Psoas muscle (tissue), 8 donors: ENCODE results near the gene NOD1. TPM values are rescaled to one million over a fixed set of nuclear protein-coding genes. Genes with fewer than 3 reads are reported as not detected.

Source experiments
- ATAC-seq, 4 donors: fragments of 200-7000 bp; cut with Tn5 transposase; one replicate each; pipeline ENCODE4 v1.9.1; 2020; ENCODE audit warnings: moderate library complexity in 3 of 4, mild to moderate bottlenecking in 2 of 4
- DNase-seq, 2 donors: peaks; one replicate each; pipeline ENCODE4 v3.0.0-alpha.2; 2020
- H3K27ac ChIP-seq: fragments of 200-600 bp; one replicate; pipeline ENCODE4 v1.8.0; 2022
- H3K27me3 ChIP-seq, 3 donors: fragments of 200-600 bp in 1 of 3; one replicate each; pipeline versions ENCODE4 v1.6.1 to v1.8.0; 2013 to 2022; ENCODE audit warnings: low read length in 2 of 3, mild to moderate bottlenecking in 2 of 3, moderate library complexity in 1 of 3; ENCODE audit not compliant: insufficient read depth in 3 of 3
- H3K36me3 ChIP-seq, 2 donors: fragments of 200-600 bp in 1 of 2; one replicate each; pipeline versions ENCODE4 v1.6.1 to v1.8.0; 2013 to 2022; ENCODE audit warnings: low read depth in 1 of 2, mild to moderate bottlenecking in 1 of 2, moderate library complexity in 1 of 2; ENCODE audit not compliant: insufficient read depth in 1 of 2
- H3K4me1 ChIP-seq: fragments of 200-600 bp; one replicate; pipeline ENCODE4 v1.8.0; 2022
- H3K4me3 ChIP-seq: fragments of 200-600 bp; one replicate; pipeline ENCODE4 v1.8.0; 2022; ENCODE audit warnings: mild to moderate bottlenecking
- H3K9me3 ChIP-seq: fragments of 200-600 bp; one replicate; pipeline ENCODE4 v1.8.0; 2022
- WGBS, 3 donors: extraction: QIAGEN DNeasy Blood & Tissue Kit; methylation state at CpG; one replicate each; pipeline versions ENCODE4 v1.1.6 to v1.1.7; 2013; 5-methylcytosine and 5-hydroxymethylcytosine counted together
- intact Hi-C, 2 donors: fragments of 100-400 bp; cut with DNase I; formaldehyde crosslinking; loops; one replicate each; pipeline versions ENCODE4 v1.11.0 to v1.14.2; 2022
- polyA plus RNA-seq, 3 donors: library from polyadenylated mRNA; stranded (reverse); fragments of 200-250 nt; gene quantifications; one replicate each; pipeline ENCODE4 v1.2.3, GENCODE V29; 2013
- total RNA-seq, 4 donors: library from RNA; stranded (reverse); fragmentation: NEBNext Ultra II Directional in 2 of 4; extraction: Animal tissue kit (Norgen Biotek cat#: 25700) in 2 of 4; gene quantifications; one replicate each; pipeline versions ENCODE4 v1.2.1 to v1.2.4, GENCODE V29; 2021 to 2023
- TF ChIP-seq, protein P1 (sequence below): fragments of 200-600 bp; IDR thresholded peaks from one replicate; pipeline ENCODE4 v1.8.0; 2022; ENCODE audit warnings: antibody characterized with exemption
- donor health status: healthy with polysubstance abuse.
- donor health status: DM: no; HTN: no; CAD: no; lungs with moderate emphysema.
- donor health status: Bipolar disorder and iron deficiency.
- donor health status: healthy.
- donor health status: DM: yes; HTN: yes; CAD: no.
- donor health status: DM: no; HTN: no; CAD: no.
- donor health status: DM: no; HTN: no; CAD: no.
- donor health status: DM: yes; HTN: yes; CAD: no.

NOD1 gene
- total and polyA plus RNA-seq, 7 donors, result 1.7 to 4.1 (median 2.6) TPM

GRCh38 chr7:30479202-30480120 is 877 bp upstream of the NOD1 start:
- intact Hi-C loops, result loop anchor here in 1 of 2 donors (2.0 kb wide), 1 partner anchor 25 kb away; the partner anchor contains the start of gene GGCT
- H3K4me1 ChIP-seq, result peaks cover 20% of the 10 kb centered on the region
- WGBS, 3 donors, result 78 to 85% (median 80%) methylated on average over 14 of the region's 14 CpGs

DNA sequence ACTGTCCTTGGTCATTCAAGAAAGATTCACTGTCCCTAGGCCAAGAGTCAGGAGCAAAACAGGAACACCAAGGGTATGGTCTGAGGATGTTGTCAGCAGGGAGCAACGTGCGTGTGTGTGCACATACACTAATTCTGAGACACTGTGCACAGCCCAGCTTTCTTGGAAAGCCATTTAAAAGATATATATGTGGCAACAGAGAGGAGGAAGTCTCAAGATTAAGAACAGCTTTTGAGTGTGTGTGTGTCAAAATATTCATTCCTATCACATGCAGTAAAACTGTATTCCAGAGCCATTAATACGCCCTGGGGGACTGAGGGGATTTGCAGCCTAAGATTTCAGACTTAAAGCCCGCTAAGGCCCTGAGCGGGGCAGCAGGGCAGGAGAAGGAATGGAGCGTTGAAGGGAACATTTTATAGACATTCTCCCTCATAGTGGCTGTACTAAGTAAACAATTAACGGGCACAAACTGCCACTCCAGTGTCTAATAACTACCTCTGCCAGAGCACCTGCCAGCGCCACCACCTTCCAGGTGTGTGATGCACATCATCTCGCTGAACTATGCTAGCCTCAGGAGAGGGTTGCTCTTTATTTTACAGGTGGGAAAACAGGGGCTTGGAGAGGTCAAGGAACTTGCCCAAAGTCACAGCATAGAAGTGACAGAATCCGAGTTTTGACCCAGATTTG is 2.0 kb downstream of the NOD1 start:
- ATAC-seq (no peak), DNase-seq (no peak)
- no peaks in the 10 kb centered on the region for H3K27me3 ChIP-seq
- intact Hi-C loops, result no loop called here
- H3K9me3 ChIP-seq, result no peaks in the 10 kb centered on the region
- TF ChIP-seq, protein P1, sequence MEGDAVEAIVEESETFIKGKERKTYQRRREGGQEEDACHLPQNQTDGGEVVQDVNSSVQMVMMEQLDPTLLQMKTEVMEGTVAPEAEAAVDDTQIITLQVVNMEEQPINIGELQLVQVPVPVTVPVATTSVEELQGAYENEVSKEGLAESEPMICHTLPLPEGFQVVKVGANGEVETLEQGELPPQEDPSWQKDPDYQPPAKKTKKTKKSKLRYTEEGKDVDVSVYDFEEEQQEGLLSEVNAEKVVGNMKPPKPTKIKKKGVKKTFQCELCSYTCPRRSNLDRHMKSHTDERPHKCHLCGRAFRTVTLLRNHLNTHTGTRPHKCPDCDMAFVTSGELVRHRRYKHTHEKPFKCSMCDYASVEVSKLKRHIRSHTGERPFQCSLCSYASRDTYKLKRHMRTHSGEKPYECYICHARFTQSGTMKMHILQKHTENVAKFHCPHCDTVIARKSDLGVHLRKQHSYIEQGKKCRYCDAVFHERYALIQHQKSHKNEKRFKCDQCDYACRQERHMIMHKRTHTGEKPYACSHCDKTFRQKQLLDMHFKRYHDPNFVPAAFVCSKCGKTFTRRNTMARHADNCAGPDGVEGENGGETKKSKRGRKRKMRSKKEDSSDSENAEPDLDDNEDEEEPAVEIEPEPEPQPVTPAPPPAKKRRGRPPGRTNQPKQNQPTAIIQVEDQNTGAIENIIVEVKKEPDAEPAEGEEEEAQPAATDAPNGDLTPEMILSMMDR, result no peak
- 82 to 87% (median 84%) methylated on average over 10 of the region's 10 CpGs for WGBS, 3 donors
- no peaks in the 10 kb centered on the region for H3K36me3 ChIP-seq
- H3K4me3 ChIP-seq, result peak overlapping the region; percentile 92
- no peak overlapping the region for H3K27ac ChIP-seq
- peaks cover 24% of the 10 kb centered on the region for H3K4me1 ChIP-seq

More at GRCh38 chr7:30479202-30480120, 877 bp upstream of the NOD1 start:
- TF ChIP-seq, protein P1, result no peak
- Histone ChIP-seq H3K9me3 (no peaks in the 10 kb centered on the region), H3K27ac (peak overlapping the region; percentile 88), H3K4me3 (peak overlapping the region; percentile 92), H3K27me3 (no peaks in the 10 kb centered on the region), H3K36me3 (no peaks in the 10 kb centered on the region)
- no peak for ATAC-seq
- DNase-seq, result no peak

- TF ChIP-seq, protein P1, result no peak
- H3K27ac ChIP-seq, result no peak overlapping the region
- ATAC-seq (no peak), DNase-seq (no peak)
- H3K9me3 ChIP-seq, result no peaks in the 10 kb centered on the region
- H3K4me1 ChIP-seq, result peaks cover 26% of the 10 kb centered on the region
- H3K27me3 ChIP-seq, result no peaks in the 10 kb centered on the region
- intact Hi-C loops, result no loop called here
- 36 to 51% (median 45%) methylated on average over 6 of the region's 6 CpGs for WGBS, 3 donors
- no peaks in the 10 kb centered on the region for H3K36me3 ChIP-seq
- H3K4me3 ChIP-seq, result no peak overlapping the region
These were observed 3.0 kb downstream of the NOD1 start for GRCh38 chr7:30475580-30475979.

DNA sequence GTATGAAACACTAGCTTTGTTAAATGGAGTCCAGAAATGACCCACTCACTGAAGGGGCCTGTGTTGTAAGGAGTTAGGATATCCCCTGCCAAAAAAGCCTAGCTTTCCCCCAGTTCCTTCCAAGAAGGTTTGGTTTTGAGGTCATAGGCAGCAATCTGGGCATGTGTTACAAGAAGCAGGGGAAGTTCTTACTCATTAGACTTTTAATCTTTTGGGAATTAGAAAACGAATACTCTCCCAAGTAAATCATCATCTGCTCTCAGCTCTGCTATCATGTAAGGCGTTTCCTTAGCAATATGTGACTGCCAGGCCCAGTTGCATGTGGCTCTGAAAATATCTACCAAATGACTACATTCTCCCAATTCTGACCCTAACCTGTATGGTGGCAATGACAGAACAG is 3.7 kb downstream of the NOD1 start:
- no peak for DNase-seq
- 61 to 76% (median 65%) methylated on average over 2 of the region's 2 CpGs for WGBS, 3 donors
- Histone ChIP-seq H3K4me1 (peaks cover 32% of the 10 kb centered on the region), H3K27ac (no peak overlapping the region), H3K36me3 (no peaks in the 10 kb centered on the region), H3K27me3 (no peaks in the 10 kb centered on the region), H3K4me3 (no peak overlapping the region), H3K9me3 (no peaks in the 10 kb centered on the region)
- TF ChIP-seq, protein P1, result no peak
- intact Hi-C loops, result no loop called here
- no peak for ATAC-seq
